ENCODE data around the gene MATN1. TPM values are rescaled to one million over a fixed set of nuclear protein-coding genes. Genes with fewer than 3 reads are reported as not detected.

Gene MATN1
- total RNA-seq, 1 experiment from 2014 or later, result not detected

- no peak for DNase-seq (ENCODE audit: low read depth)
Measured at GRCh38 chr1:30759718-30760281, 36.4 kb upstream of the MATN1 start.

GRCh38 chr1:30758785-30759380, 35.5 kb upstream of the MATN1 start:
- in situ Hi-C loops (cut with HindIII; ENCODE audit: low pct_unique_long_range_greater_than_20kb, low sequenced_read_pairs), result no loop called here
- DNase-seq (ENCODE audit: low read depth), result peak; percentile 14

More at GRCh38 chr1:30759718-30760281, 36.4 kb upstream of the MATN1 start:
- in situ Hi-C loops (cut with HindIII; ENCODE audit: low pct_unique_long_range_greater_than_20kb, low sequenced_read_pairs), result no loop called here

- DNase-seq (ENCODE audit: low read depth), result no peak
- in situ Hi-C loops (cut with HindIII; ENCODE audit: low pct_unique_long_range_greater_than_20kb, low sequenced_read_pairs), result no loop called here
Measured at GRCh38 chr1:30758121-30758688, 34.8 kb upstream of the MATN1 start.

GRCh38 chr1:30757352-30758120, 34.2 kb upstream of the MATN1 start, which contains the start of gene LAPTM5:
Gene LAPTM5 (minus strand): TSS chr1:30757774. CDS start chr1:30757745, 29 bp downstream.
- in situ Hi-C loops (cut with HindIII; ENCODE audit: low pct_unique_long_range_greater_than_20kb, low sequenced_read_pairs), result no loop called here
- DNase-seq (ENCODE audit: low read depth), result no peak

- in situ Hi-C loops (cut with HindIII; ENCODE audit: low pct_unique_long_range_greater_than_20kb, low sequenced_read_pairs), result no loop called here
- DNase-seq (ENCODE audit: low read depth), result peak; percentile 71
Measured at GRCh38 chr1:30756545-30757351, 33.4 kb upstream of the MATN1 start.

- in situ Hi-C loops (cut with HindIII; ENCODE audit: low pct_unique_long_range_greater_than_20kb, low sequenced_read_pairs), result no loop called here
- no peak for DNase-seq (ENCODE audit: low read depth)
Measured at GRCh38 chr1:30756206-30756544, 32.8 kb upstream of the MATN1 start.

GRCh38 chr1:30755746-30756145, 32.4 kb upstream of the MATN1 start:
- no peak for DNase-seq (ENCODE audit: low read depth)
- in situ Hi-C loops (cut with HindIII; ENCODE audit: low pct_unique_long_range_greater_than_20kb, low sequenced_read_pairs), result no loop called here

- in situ Hi-C loops (cut with HindIII; ENCODE audit: low pct_unique_long_range_greater_than_20kb, low sequenced_read_pairs), result no loop called here
- DNase-seq (ENCODE audit: low read depth), result no peak
Measured at GRCh38 chr1:30755334-30755733, 31.9 kb upstream of the MATN1 start.

GRCh38 chr1:30754684-30755171, 31.3 kb upstream of the MATN1 start:
- no peak for DNase-seq (ENCODE audit: low read depth)
- in situ Hi-C loops (cut with HindIII; ENCODE audit: low pct_unique_long_range_greater_than_20kb, low sequenced_read_pairs), result no loop called here

- no peak for DNase-seq (ENCODE audit: low read depth)
- in situ Hi-C loops (cut with HindIII; ENCODE audit: low pct_unique_long_range_greater_than_20kb, low sequenced_read_pairs), result no loop called here
Measured at GRCh38 chr1:30753660-30754123, 30.3 kb upstream of the MATN1 start.

- no peak for DNase-seq (ENCODE audit: low read depth)
- in situ Hi-C loops (cut with HindIII; ENCODE audit: low pct_unique_long_range_greater_than_20kb, low sequenced_read_pairs), result no loop called here
Measured at GRCh38 chr1:30753118-30753517, 29.7 kb upstream of the MATN1 start.

GRCh38 chr1:30752651-30752908, 29.2 kb upstream of the MATN1 start:
- in situ Hi-C loops (cut with HindIII; ENCODE audit: low pct_unique_long_range_greater_than_20kb, low sequenced_read_pairs), result no loop called here
- no peak for DNase-seq (ENCODE audit: low read depth)

GRCh38 chr1:30751830-30752650, 28.7 kb upstream of the MATN1 start:
- no peak for DNase-seq (ENCODE audit: low read depth)
- in situ Hi-C loops (cut with HindIII; ENCODE audit: low pct_unique_long_range_greater_than_20kb, low sequenced_read_pairs), result no loop called here

GRCh38 chr1:30750731-30751291, 27.4 kb upstream of the MATN1 start:
- in situ Hi-C loops (cut with HindIII; ENCODE audit: low pct_unique_long_range_greater_than_20kb, low sequenced_read_pairs), result no loop called here
- no peak for DNase-seq (ENCODE audit: low read depth)

GRCh38 chr1:30749691-30750583, 26.6 kb upstream of the MATN1 start:
- DNase-seq (ENCODE audit: low read depth), result no peak
- in situ Hi-C loops (cut with HindIII; ENCODE audit: low pct_unique_long_range_greater_than_20kb, low sequenced_read_pairs), result no loop called here

GRCh38 chr1:30748699-30749401, 25.5 kb upstream of the MATN1 start:
- peak; percentile 73 for DNase-seq (ENCODE audit: low read depth)

More at GRCh38 chr1:30748699-30749401, 25.5 kb upstream of the MATN1 start:
- in situ Hi-C loops (cut with HindIII; ENCODE audit: low pct_unique_long_range_greater_than_20kb, low sequenced_read_pairs), result no loop called here
